ENCODE measurements around the gene ZNF780B.
"Not testable (repeated sequence)": the region's sequence is repeated elsewhere in the genome, so short reads cannot be mapped to it uniquely, and the experiment has no call there.

Gene ZNF780B
- total RNA-seq = 6.5 to 27.5 reads per million in 2 donors

- peak; percentile 18 to 85 (median 55) for DNase-seq
Observed at GRCh38 chr19:40055832-40056504, at the start of gene ZNF780B. Gene ZNF780B, minus strand, starts transcription at chr19:40056231. Its CDS starts 5,899 bp downstream, at chr19:40050332.

- no peak for DNase-seq
Observed at GRCh38 chr19:40104754-40105153, 48.7 kb upstream of the ZNF780B start.

GRCh38 chr19:40103600-40103999, 47.6 kb upstream of the ZNF780B start:
- no peak for DNase-seq

GRCh38 chr19:40101813-40102212, 45.8 kb upstream of the ZNF780B start:
- no peak for DNase-seq

GRCh38 chr19:40093416-40093815, 37.4 kb upstream of the ZNF780B start:
- DNase-seq = no peak

GRCh38 chr19:40091205-40092129, 35.4 kb upstream of the ZNF780B start:
- no peak for DNase-seq

GRCh38 chr19:40090241-40091204, 34.5 kb upstream of the ZNF780B start, which contains the start of gene ZNF780A:
Gene ZNF780A, minus strand, starts transcription at chr19:40090943. Its CDS starts 6,190 bp downstream, at chr19:40084753.
- DNase-seq = peak; percentile 46 to 88 (median 68)

GRCh38 chr19:40089462-40089861, 33.4 kb upstream of the ZNF780B start:
- DNase-seq = peak in 1 of 5 experiments; percentile 24

GRCh38 chr19:40088299-40089047, 32.4 kb upstream of the ZNF780B start:
- DNase-seq = no peak

- no peak for DNase-seq
Observed at GRCh38 chr19:40084948-40085347, 28.9 kb upstream of the ZNF780B start.

- DNase-seq = no peak
Observed at GRCh38 chr19:40081411-40081810, 25.4 kb upstream of the ZNF780B start.

GRCh38 chr19:40080289-40080688, 24.3 kb upstream of the ZNF780B start:
- DNase-seq = no peak

GRCh38 chr19:40078377-40078776, 22.3 kb upstream of the ZNF780B start:
- DNase-seq = no peak

- DNase-seq = no peak
Observed at GRCh38 chr19:40070058-40070457, 14.0 kb upstream of the ZNF780B start.

GRCh38 chr19:40059624-40060023, 3.6 kb upstream of the ZNF780B start:
- DNase-seq = no peak

- DNase-seq = no peak
Observed at GRCh38 chr19:40057166-40057565, 1.1 kb upstream of the ZNF780B start.

- no peak for DNase-seq
Observed at GRCh38 chr19:40056505-40056904, 474 bp upstream of the ZNF780B start.

GRCh38 chr19:40055049-40055448, 982 bp downstream of the ZNF780B start:
- DNase-seq = no peak

GRCh38 chr19:40054632-40055031, 1.4 kb downstream of the ZNF780B start:
- DNase-seq = no peak

GRCh38 chr19:40053491-40053890, 2.5 kb downstream of the ZNF780B start:
- no peak for DNase-seq

- not testable (repeated sequence) for DNase-seq
Observed at GRCh38 chr19:40041718-40042117, 14.3 kb downstream of the ZNF780B start.

- not testable (repeated sequence) for DNase-seq
Observed at GRCh38 chr19:40038047-40038446, 18.0 kb downstream of the ZNF780B start.

All from T-helper 2 cell (primary cell).